A673 (cell line): Measurements from ENCODE around the gene ARHGAP24. TPM values are rescaled to one million over a fixed set of nuclear protein-coding genes. Genes with fewer than 3 reads are reported as not detected.

Experiments used
- BruUV-seq: library from RNA; stranded (reverse); fragments of 400-500 nt; replicated peaks from 2 replicates; lab custom pipeline; 2021; lab: Mats Ljungman, UMichigan
- CTCF ChIA-PET: fragments of 300-600 bp; sonication (Branson Sonifier 250); formaldehyde crosslinking; loops from one replicate; lab custom pipeline; 2022; ENCODE audit warnings: antibody characterized with exemption; lab: Charles Lee
- POLR2A ChIA-PET: fragments of 300-600 bp; sonication (Branson Sonifier 250); formaldehyde crosslinking; loops from one replicate; lab custom pipeline; 2022; ENCODE audit warnings: antibody characterized with exemption; ENCODE audit not compliant: low non-redundant PET; lab: Charles Lee
- DNase-seq: peaks from one replicate; pipeline ENCODE4 v3.0.0-alpha.2; 2015; ENCODE audit warnings: low spot score
- H3K27ac ChIP-seq: fragments of 200-600 bp; sonication (generic); 2 replicates; pipeline ENCODE4 v1.5.1; 2016; ENCODE audit warnings: mixed run types, low read depth, mild to moderate bottlenecking, mixed read lengths, antibody characterized with exemption, low read length; ENCODE audit not compliant: poor library complexity, severe bottlenecking
- H3K27me3 ChIP-seq: fragments of 200-600 bp; sonication (generic); replicated peaks from 2 replicates; pipeline ENCODE4 v1.6.1; 2017; ENCODE audit warnings: mixed run types, low read depth, mild to moderate bottlenecking, mixed read lengths, antibody characterized with exemption, low read length; ENCODE audit not compliant: insufficient read depth, poor library complexity
- H3K36me3 ChIP-seq: fragments of 200-600 bp; sonication (generic); 2 replicates; pipeline ENCODE4 v1.6.1; 2016; ENCODE audit warnings: mixed run types, mild to moderate bottlenecking, mixed read lengths, antibody characterized with exemption, low read length; ENCODE audit not compliant: insufficient read depth, poor library complexity, severe bottlenecking
- H3K4me1 ChIP-seq: fragments of 200-600 bp; sonication (generic); 2 replicates; pipeline ENCODE4 v1.6.1; 2017; ENCODE audit warnings: mixed run types, mild to moderate bottlenecking, mixed read lengths, antibody characterized with exemption, low read length; ENCODE audit not compliant: insufficient read depth, poor library complexity, severe bottlenecking
- H3K4me3 ChIP-seq: fragments of 200-600 bp; sonication (generic); 2 replicates; pipeline ENCODE4 v1.5.1; 2016; ENCODE audit warnings: low read depth, mixed run types, mild to moderate bottlenecking, mixed read lengths, low read length; ENCODE audit not compliant: poor library complexity, severe bottlenecking
- H3K9me3 ChIP-seq: fragments of 200-600 bp; sonication (generic); 2 replicates; pipeline ENCODE4 v1.6.1; 2016; ENCODE audit warnings: mixed run types, low read depth, mild to moderate bottlenecking, mixed read lengths, antibody characterized with exemption, low read length; ENCODE audit not compliant: poor library complexity, severe bottlenecking
- EZH2 ChIP-seq: fragments of 200-600 bp; sonication (generic); IDR thresholded peaks from 2 replicates; pipeline ENCODE4 v1.6.1; 2017; ENCODE audit warnings: borderline replicate concordance, low read depth, mild to moderate bottlenecking, mixed read lengths, antibody characterized with exemption, low read length; ENCODE audit not compliant: poor library complexity, severe bottlenecking
- intact Hi-C: fragments of 100-400 bp; cut with micrococcal nuclease; formaldehyde crosslinking; loops from one replicate; pipeline ENCODE4 v1.10.0; 2022; ENCODE audit not compliant: unreplicated experiment
- total RNA-seq: library from RNA; stranded (reverse); gene quantifications from 2 replicates; pipeline ENCODE4 v1.2.3, GENCODE V29; 2021
- TF ChIP-seq, protein P1 (sequence below): fragments of 300-800, 200-600 bp; sonication (generic); conservative IDR thresholded peaks from 2 replicates; pipeline ENCODE4 v1.5.1; 2017; ENCODE audit warnings: low read depth, mild to moderate bottlenecking, antibody characterized with exemption, low read length, moderate library complexity, mixed read lengths

ARHGAP24 gene
- total RNA-seq, 1 experiment from 2014 or later = 5.8 TPM

DNA sequence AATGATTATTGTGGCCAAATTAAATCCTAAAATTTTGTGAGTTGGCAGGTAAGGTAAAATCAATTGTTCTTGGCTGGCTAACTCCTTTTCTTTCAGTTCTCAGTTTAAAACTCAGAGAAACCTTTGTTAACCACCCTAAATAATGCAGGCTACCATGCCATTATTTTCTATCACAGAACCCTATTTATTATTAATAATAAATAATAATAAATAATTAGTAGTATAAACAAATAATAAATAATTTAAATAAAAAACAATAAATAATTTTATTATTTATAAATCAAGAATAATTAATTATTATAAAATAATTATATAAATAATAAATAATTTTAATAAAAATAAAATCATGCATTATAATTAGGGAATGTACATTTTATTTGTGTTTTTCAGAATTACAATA, 390.3 kb downstream of the ARHGAP24 start:
- Histone ChIP-seq H3K27ac (no peak overlapping the region), H3K4me3 (no peak overlapping the region), H3K9me3 (no peaks in the 10 kb centered on the region), H3K4me1 (no peaks in the 10 kb centered on the region), H3K36me3 (no peaks in the 10 kb centered on the region), H3K27me3 (no peaks in the 10 kb centered on the region)
- intact Hi-C loops = no loop called here
- no peak for TF ChIP-seq EZH2
- TF ChIP-seq, protein P1, sequence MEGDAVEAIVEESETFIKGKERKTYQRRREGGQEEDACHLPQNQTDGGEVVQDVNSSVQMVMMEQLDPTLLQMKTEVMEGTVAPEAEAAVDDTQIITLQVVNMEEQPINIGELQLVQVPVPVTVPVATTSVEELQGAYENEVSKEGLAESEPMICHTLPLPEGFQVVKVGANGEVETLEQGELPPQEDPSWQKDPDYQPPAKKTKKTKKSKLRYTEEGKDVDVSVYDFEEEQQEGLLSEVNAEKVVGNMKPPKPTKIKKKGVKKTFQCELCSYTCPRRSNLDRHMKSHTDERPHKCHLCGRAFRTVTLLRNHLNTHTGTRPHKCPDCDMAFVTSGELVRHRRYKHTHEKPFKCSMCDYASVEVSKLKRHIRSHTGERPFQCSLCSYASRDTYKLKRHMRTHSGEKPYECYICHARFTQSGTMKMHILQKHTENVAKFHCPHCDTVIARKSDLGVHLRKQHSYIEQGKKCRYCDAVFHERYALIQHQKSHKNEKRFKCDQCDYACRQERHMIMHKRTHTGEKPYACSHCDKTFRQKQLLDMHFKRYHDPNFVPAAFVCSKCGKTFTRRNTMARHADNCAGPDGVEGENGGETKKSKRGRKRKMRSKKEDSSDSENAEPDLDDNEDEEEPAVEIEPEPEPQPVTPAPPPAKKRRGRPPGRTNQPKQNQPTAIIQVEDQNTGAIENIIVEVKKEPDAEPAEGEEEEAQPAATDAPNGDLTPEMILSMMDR = no peak
- POLR2A ChIA-PET = no interaction called here
- DNase-seq = no peak
- BruUV-seq = no TSS peak
- CTCF ChIA-PET = no interaction called here

DNA sequence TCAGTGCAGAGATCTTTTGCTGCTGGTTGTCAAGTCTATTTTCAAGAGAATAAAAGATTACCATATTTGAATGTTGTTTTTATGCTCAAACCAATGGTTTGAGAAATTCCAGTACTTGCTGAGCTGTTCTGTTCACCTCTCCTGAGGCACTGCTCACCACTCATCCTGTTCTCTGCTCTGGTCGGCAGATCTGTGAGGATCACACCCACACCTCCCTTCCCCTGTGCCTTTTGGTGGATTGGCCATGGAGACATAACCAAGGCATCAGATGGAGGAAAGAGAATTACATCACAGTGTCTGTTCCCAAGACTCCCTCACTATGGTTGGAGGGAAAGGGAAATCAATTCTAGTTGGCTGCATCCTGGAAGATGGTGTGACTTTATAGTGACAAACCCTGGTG, 391.6 kb downstream of the ARHGAP24 start:
- no peak for TF ChIP-seq EZH2
- TF ChIP-seq, protein P1 = no peak
- H3K27me3 ChIP-seq = no peaks in the 10 kb centered on the region
- H3K4me1 ChIP-seq = no peaks in the 10 kb centered on the region
- CTCF ChIA-PET = no interaction called here
- intact Hi-C loops = no loop called here
- no peak overlapping the region for H3K4me3 ChIP-seq
- POLR2A ChIA-PET = no interaction called here
- H3K27ac ChIP-seq = no peak overlapping the region
- H3K9me3 ChIP-seq = no peaks in the 10 kb centered on the region
- DNase-seq = no peak
- BruUV-seq = no TSS peak
- H3K36me3 ChIP-seq = no peaks in the 10 kb centered on the region

DNA sequence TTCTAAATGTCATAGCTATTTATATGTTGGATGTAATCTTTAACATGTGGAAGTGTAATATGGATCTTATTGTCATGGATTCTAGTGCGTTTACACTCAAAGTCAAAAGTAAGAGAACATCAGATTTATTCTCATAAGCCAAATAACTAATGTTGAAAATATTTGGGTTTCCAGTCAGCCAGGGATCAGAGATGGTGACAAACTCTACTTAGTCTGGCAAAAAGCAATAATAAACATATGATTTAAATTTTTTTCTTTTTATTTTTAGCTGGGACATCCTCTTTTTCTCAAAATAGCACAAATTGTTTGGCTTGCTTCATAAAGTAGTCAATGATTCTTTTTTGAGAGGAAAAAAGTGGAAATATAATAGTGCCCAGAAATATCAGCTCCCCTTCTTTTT, 392.3 kb downstream of the ARHGAP24 start:
- no peak for DNase-seq
- CTCF ChIA-PET = no interaction called here
- Histone ChIP-seq H3K36me3 (no peaks in the 10 kb centered on the region), H3K27me3 (no peaks in the 10 kb centered on the region), H3K4me1 (no peaks in the 10 kb centered on the region), H3K9me3 (no peaks in the 10 kb centered on the region), H3K27ac (no peak overlapping the region), H3K4me3 (no peak overlapping the region)
- no peak for TF ChIP-seq EZH2
- TF ChIP-seq, protein P1 = no peak
- BruUV-seq = no TSS peak
- POLR2A ChIA-PET = no interaction called here
- intact Hi-C loops = no loop called here
